Activated T-cell treated with anti-CD3 and anti-CD28 coated beads for 4 hours (primary cell): Measurements from ENCODE around the gene MAPT.

ENCODE experiments used
- DNase-seq: peaks from one replicate; pipeline ENCODE4 v3.0.0-alpha.2; 2020

The MAPT gene

GRCh38 chr17:46074540-46074939, 180.2 kb downstream of the MAPT start:
- no peak for DNase-seq
